Endothelial cell of umbilical vein (primary cell): ENCODE results near the gene OR4K1. TPM values are rescaled to one million over a fixed set of nuclear protein-coding genes. Genes with fewer than 3 reads are reported as not detected.

Source experiments
- BruUV-seq: library from RNA; stranded (reverse); fragments of 400-500 nt; replicated peaks from 2 replicates; lab custom pipeline; 2021; lab: Mats Ljungman, UMichigan
- CTCF ChIA-PET: fragments of 300-600, 350-600 bp; sonication (Branson Sonifier 250); formaldehyde crosslinking; loops from one replicate; lab custom pipeline; 2021; ENCODE audit warnings: antibody characterized with exemption, inconsistent platforms; lab: Charles Lee
- POLR2A ChIA-PET: fragments of 300-600, 350-600 bp; sonication (Branson Sonifier 250); formaldehyde crosslinking; loops from one replicate; lab custom pipeline; 2021; ENCODE audit warnings: antibody characterized with exemption, inconsistent platforms; lab: Charles Lee
- DNase-seq: peaks from one replicate; pipeline ENCODE4 v3.0.0-alpha.2; 2011; ENCODE audit warnings: low read depth, low spot score
- FAIRE-seq: peaks from 2 replicates; lab custom pipeline; 2011; peaks lifted over from hg19 to GRCh38; lab: Jason Lieb, UNC
- H2AFZ ChIP-seq: 2 replicates; pipeline ENCODE4 v1.6.0; 2012; ENCODE audit warnings: low read depth, low read length, control low read depth, inconsistent platforms
- H3K27ac ChIP-seq: 2 replicates; pipeline ENCODE4 v1.5.1; 2011; ENCODE audit warnings: low read depth, mild to moderate bottlenecking, control low read depth, low read length, moderate library complexity; ENCODE audit not compliant: insufficient read depth
- H3K27me3 ChIP-seq, 2 experiments: 2 replicates each; pipeline versions ENCODE4 v1.6.0 to v1.6.1; 2011; ENCODE audit warnings: low read length in 2 of 2, mixed read lengths in 1 of 2; ENCODE audit not compliant: control insufficient read depth in 2 of 2, insufficient read depth in 2 of 2
- H3K36me3 ChIP-seq, 2 experiments: 2 replicates in 1 of 2; 3 replicates in 1 of 2; pipeline ENCODE4 v1.5.1; 2011; ENCODE audit warnings: low read length in 2 of 2, mild to moderate bottlenecking in 1 of 2, moderate library complexity in 1 of 2; ENCODE audit not compliant: control insufficient read depth in 2 of 2, insufficient read depth in 2 of 2; ENCODE audit errors: extremely low read depth in 1 of 2
- H3K4me1 ChIP-seq: 3 replicates; pipeline ENCODE4 v1.5.1; 2011; ENCODE audit warnings: mild to moderate bottlenecking, low read length; ENCODE audit not compliant: control insufficient read depth, insufficient read depth; ENCODE audit errors: extremely low read depth
- H3K4me2 ChIP-seq: 2 replicates; pipeline ENCODE4 v1.6.1; 2011; ENCODE audit warnings: low read length, control low read depth, mixed read lengths; ENCODE audit not compliant: insufficient read depth
- H3K4me3 ChIP-seq, 3 experiments: fragments of 200-600 bp in 1 of 3; sonication (generic), shearing (Covaris generic) in 1 of 3; replicated peaks in 1 of 3; 2 replicates each; pipeline ENCODE4 v1.5.1; 2011 to 2016; ENCODE audit warnings: control low read depth in 3 of 3, low read length in 3 of 3, mild to moderate bottlenecking in 2 of 3, inconsistent platforms in 1 of 3, low read depth in 1 of 3, moderate library complexity in 1 of 3; ENCODE audit not compliant: insufficient read depth in 1 of 3
- H3K79me2 ChIP-seq: 2 replicates; pipeline ENCODE4 v1.6.0; 2012; ENCODE audit warnings: low read length, inconsistent platforms; ENCODE audit not compliant: control insufficient read depth, insufficient read depth
- H3K9ac ChIP-seq: replicated peaks from 2 replicates; pipeline ENCODE3; 2011; ENCODE audit warnings: low read length, control low read depth; ENCODE audit not compliant: insufficient read depth; ENCODE audit errors: extremely low read depth
- H3K9me1 ChIP-seq: replicated peaks from 3 replicates; pipeline ENCODE4 v1.6.0; 2011; ENCODE audit warnings: mild to moderate bottlenecking, low read length; ENCODE audit not compliant: control insufficient read depth, insufficient read depth; ENCODE audit errors: extremely low read depth
- H3K9me3 ChIP-seq: replicated peaks from 2 replicates; pipeline ENCODE4 v1.5.1; 2012; ENCODE audit warnings: low read length, inconsistent platforms; ENCODE audit not compliant: control insufficient read depth, insufficient read depth
- H4K20me1 ChIP-seq: replicated peaks from 2 replicates; pipeline ENCODE3; 2011; ENCODE audit warnings: mild to moderate bottlenecking, low read length; ENCODE audit not compliant: control insufficient read depth, insufficient read depth; ENCODE audit errors: extremely low read depth
- EZH2 ChIP-seq: IDR thresholded peaks from 2 replicates; pipeline ENCODE4 v1.6.1; 2012; ENCODE audit warnings: borderline replicate concordance, low read depth, mild to moderate bottlenecking, moderate library complexity, low read length, inconsistent platforms; ENCODE audit not compliant: severe bottlenecking
- FOS ChIP-seq: IDR thresholded peaks from 2 replicates; pipeline ENCODE4 v1.6.1; 2011; ENCODE audit warnings: mild to moderate bottlenecking, low read length, moderate library complexity, borderline replicate concordance; ENCODE audit not compliant: insufficient read depth
- GATA2 ChIP-seq: IDR thresholded peaks from 2 replicates; pipeline ENCODE4 v1.7.0; 2011; ENCODE audit warnings: low read depth, mild to moderate bottlenecking, moderate library complexity, mixed read lengths, low read length; ENCODE audit not compliant: insufficient read length, insufficient read depth
- JUN ChIP-seq: IDR thresholded peaks from 2 replicates; pipeline ENCODE4 v1.6.1; 2011; ENCODE audit warnings: borderline replicate concordance, low read depth; ENCODE audit not compliant: insufficient read length, insufficient read depth
- MYC ChIP-seq: IDR thresholded peaks from one replicate; pipeline ENCODE4 v1.6.1; 2011; ENCODE audit warnings: mild to moderate bottlenecking, low read depth, low read length
- POLR2A ChIP-seq: IDR thresholded peaks from 2 replicates; pipeline ENCODE4 v1.6.1; 2012; ENCODE audit warnings: low read depth, mild to moderate bottlenecking, control low read depth, low read length
- POLR2AphosphoS5 ChIP-seq: IDR thresholded peaks from 2 replicates; pipeline ENCODE4 v1.6.1; 2012; ENCODE audit warnings: low read depth, mild to moderate bottlenecking, control low read depth, low read length, moderate library complexity; ENCODE audit not compliant: insufficient read depth
- dilution Hi-C: fragments of 300-500 bp; cut with MboI; formaldehyde crosslinking; loops from one replicate; pipeline ENCODE4 v1.15.0; 2019; ENCODE audit warnings: low sequenced_read_pairs; ENCODE audit not compliant: extremely low pct_ligation_motif_present
- intact Hi-C: fragments of 100-400 bp; cut with micrococcal nuclease; formaldehyde crosslinking; loops from one replicate; pipeline ENCODE4 v1.10.0; 2022
- polyA plus RNA-seq, 4 experiments: library from polyadenylated mRNA; depleted of rRNA in 3 of 4; stranded (reverse) in 3 of 4; unstranded in 1 of 4; fragments of >200 nt; gene quantifications; 2 replicates each; pipeline versions ENCODE4 v1.2.1 to v1.2.3, GENCODE V29; 2011 to 2012; ENCODE audit warnings: missing spikeins in 1 of 4
- total RNA-seq: library from RNA; stranded (reverse); gene quantifications from 2 replicates; pipeline ENCODE4 v1.2.3, GENCODE V29; 2021
- TF ChIP-seq, protein P1 (sequence below): IDR thresholded peaks from 2 replicates; pipeline ENCODE4 v1.6.1; 2011; ENCODE audit not compliant: insufficient read depth, insufficient read length
- TF ChIP-seq, protein P2 (sequence below), 2 donors: IDR thresholded peaks; 1 replicate in 1 of 2; 2 replicates in 1 of 2; pipeline ENCODE4 v1.5.1; 2011; ENCODE audit warnings: low read length in 2 of 2, mild to moderate bottlenecking in 2 of 2, moderate library complexity in 2 of 2, control low read depth in 1 of 2, inconsistent platforms in 1 of 2, low read depth in 1 of 2; ENCODE audit not compliant: insufficient read depth in 1 of 2; ENCODE audit errors: extremely low read depth in 1 of 2

OR4K1 gene
- total and polyA plus RNA-seq, 2 donors (not counting 3 experiments of a cell fraction or from before 2014, with no cell fraction given), result not detected

DNA sequence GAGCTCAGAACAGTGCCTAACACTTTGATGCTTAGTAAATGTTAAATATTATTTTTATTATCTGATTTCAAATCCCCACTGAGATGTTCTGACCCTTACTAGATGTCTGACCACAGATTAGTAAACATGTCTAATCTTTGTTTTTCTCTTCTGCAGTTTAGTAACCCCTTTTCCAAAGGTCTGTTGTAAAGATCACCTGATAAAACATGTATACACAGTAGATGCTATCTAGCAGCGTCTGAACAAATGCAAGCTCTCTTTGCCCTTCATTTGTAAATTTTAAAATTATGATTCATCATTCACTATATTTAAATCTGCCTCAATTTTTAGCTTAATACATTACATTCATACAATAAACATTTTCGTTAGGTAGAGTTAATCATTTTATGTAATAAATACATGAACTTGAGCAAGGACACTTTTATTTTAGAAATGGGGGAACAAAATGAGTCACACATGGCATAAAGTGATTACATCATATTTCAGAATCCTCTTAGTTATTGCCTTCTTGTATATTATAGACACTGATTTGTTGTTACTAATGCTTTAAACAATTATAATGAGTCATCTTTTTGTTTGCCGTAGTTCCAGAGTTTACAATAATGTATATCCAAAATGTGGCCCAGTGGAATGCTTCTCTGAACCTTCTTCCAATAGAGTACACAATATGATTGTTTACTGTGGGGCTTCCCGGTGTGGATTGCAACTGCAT, 12.0 kb upstream of the OR4K1 start:
- intact Hi-C loops (no loop called here), dilution Hi-C loops (no loop called here)
- Histone ChIP-seq H3K79me2 (no peaks in the 10 kb centered on the region), H3K9ac (no peak overlapping the region), H3K4me2 (no peak overlapping the region), H3K27me3 (no peaks in the 10 kb centered on the region), H3K9me3 (peaks cover 6% of the 10 kb centered on the region), H3K9me1 (no peaks in the 10 kb centered on the region), H3K27ac (no peak overlapping the region), H3K4me3 (no peak overlapping the region), H3K4me1 (no peaks in the 10 kb centered on the region), H3K36me3 (no peaks in the 10 kb centered on the region), H4K20me1 (no peaks in the 10 kb centered on the region), H2AFZ (no peak overlapping the region)
- POLR2A ChIA-PET, result no interaction called here
- DNase-seq (no peak), FAIRE-seq (no peak)
- CTCF ChIA-PET, result no interaction called here
- BruUV-seq, result no TSS peak
- TF ChIP-seq POLR2AphosphoS5 (no peak), GATA2 (no peak), EZH2 (no peak), POLR2A (no peak), JUN (no peak), FOS (no peak), MYC (no peak)
- TF ChIP-seq, protein P1, sequence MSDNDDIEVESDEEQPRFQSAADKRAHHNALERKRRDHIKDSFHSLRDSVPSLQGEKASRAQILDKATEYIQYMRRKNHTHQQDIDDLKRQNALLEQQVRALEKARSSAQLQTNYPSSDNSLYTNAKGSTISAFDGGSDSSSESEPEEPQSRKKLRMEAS, result no peak
- TF ChIP-seq, protein P2, sequence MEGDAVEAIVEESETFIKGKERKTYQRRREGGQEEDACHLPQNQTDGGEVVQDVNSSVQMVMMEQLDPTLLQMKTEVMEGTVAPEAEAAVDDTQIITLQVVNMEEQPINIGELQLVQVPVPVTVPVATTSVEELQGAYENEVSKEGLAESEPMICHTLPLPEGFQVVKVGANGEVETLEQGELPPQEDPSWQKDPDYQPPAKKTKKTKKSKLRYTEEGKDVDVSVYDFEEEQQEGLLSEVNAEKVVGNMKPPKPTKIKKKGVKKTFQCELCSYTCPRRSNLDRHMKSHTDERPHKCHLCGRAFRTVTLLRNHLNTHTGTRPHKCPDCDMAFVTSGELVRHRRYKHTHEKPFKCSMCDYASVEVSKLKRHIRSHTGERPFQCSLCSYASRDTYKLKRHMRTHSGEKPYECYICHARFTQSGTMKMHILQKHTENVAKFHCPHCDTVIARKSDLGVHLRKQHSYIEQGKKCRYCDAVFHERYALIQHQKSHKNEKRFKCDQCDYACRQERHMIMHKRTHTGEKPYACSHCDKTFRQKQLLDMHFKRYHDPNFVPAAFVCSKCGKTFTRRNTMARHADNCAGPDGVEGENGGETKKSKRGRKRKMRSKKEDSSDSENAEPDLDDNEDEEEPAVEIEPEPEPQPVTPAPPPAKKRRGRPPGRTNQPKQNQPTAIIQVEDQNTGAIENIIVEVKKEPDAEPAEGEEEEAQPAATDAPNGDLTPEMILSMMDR (IDR thresholded peaks at IDR 0.05; ENCODE audit: extremely low read depth in 1 of 2, insufficient read depth in 1 of 2, low read depth in 1 of 2, low read length in 2 of 2), result no peak
